ENCODE data around the gene BRME1.

BRME1 gene

GRCh38 chr19:13905634-13906520 lies at the start of gene BRME1, which contains the start of gene CC2D1A:
Gene BRME1 (minus strand): TSS chr19:13906117. CDS start chr19:13904892, 1,225 bp downstream.
Gene CC2D1A (plus strand): TSS chr19:13906201. CDS start chr19:13906442, 241 bp downstream.
- DNase-seq = peak; percentile 41

- no peak for DNase-seq
These were observed 48.3 kb upstream of the BRME1 start for GRCh38 chr19:13954185-13954584.

GRCh38 chr19:13952931-13953531 lies 47.1 kb upstream of the BRME1 start:
- DNase-seq = no peak

GRCh38 chr19:13952154-13952930 lies 46.4 kb upstream of the BRME1 start, which contains the start of gene DCAF15:
Gene DCAF15 (plus strand): TSS chr19:13952509. CDS start chr19:13952513, 4 bp downstream.
- peak; percentile 99 for DNase-seq

GRCh38 chr19:13951799-13952153 lies 45.9 kb upstream of the BRME1 start:
- no peak for DNase-seq

GRCh38 chr19:13951043-13951442 lies 45.1 kb upstream of the BRME1 start:
- DNase-seq = no peak

GRCh38 chr19:13946414-13946813 lies 40.5 kb upstream of the BRME1 start:
- no peak for DNase-seq

GRCh38 chr19:13942023-13942684 lies 36.2 kb upstream of the BRME1 start:
- no peak for DNase-seq

GRCh38 chr19:13938301-13939064 lies 32.6 kb upstream of the BRME1 start, which contains the start of gene PODNL1:
Gene PODNL1 (minus strand): TSS chr19:13938417. CDS start chr19:13938181, 236 bp downstream.
- no peak for DNase-seq

GRCh38 chr19:13937479-13938300 lies 31.8 kb upstream of the BRME1 start:
- DNase-seq = no peak

- no peak for DNase-seq
These were observed 30.0 kb upstream of the BRME1 start for GRCh38 chr19:13935765-13936510.

- no peak for DNase-seq
These were observed 28.8 kb upstream of the BRME1 start for GRCh38 chr19:13934785-13935109.

- DNase-seq = no peak
These were observed 27.0 kb upstream of the BRME1 start for GRCh38 chr19:13932911-13933393.

- no peak for DNase-seq
These were observed 26.3 kb upstream of the BRME1 start for GRCh38 chr19:13932149-13932637.

- no peak for DNase-seq
These were observed 25.7 kb upstream of the BRME1 start for GRCh38 chr19:13931391-13932148.

GRCh38 chr19:13930402-13930801 lies 24.5 kb upstream of the BRME1 start:
- DNase-seq = no peak

- no peak for DNase-seq
These were observed 24.0 kb upstream of the BRME1 start for GRCh38 chr19:13929956-13930355.

- DNase-seq = no peak
These were observed 23.4 kb upstream of the BRME1 start for GRCh38 chr19:13929340-13929739.

GRCh38 chr19:13926715-13927114 lies 20.8 kb upstream of the BRME1 start:
- DNase-seq = no peak

Measured in NCI-H1694 (cell line).